Effector memory CD4-positive, alpha-beta T cell (primary cell): ENCODE data around the gene KRTAP20-1.

ENCODE experiments used
- DNase-seq, 3 donors: peaks; one replicate each; pipeline ENCODE4 v3.0.0-alpha.2; 2020
- H3K27ac ChIP-seq: 2 replicates; pipeline ENCODE4 v1.7.0; 2013; ENCODE audit warnings: mild to moderate bottlenecking, low read length, moderate library complexity; ENCODE audit not compliant: insufficient read depth, poor library complexity, severe bottlenecking
- H3K27me3 ChIP-seq: replicated peaks from 2 replicates; pipeline ENCODE4 v1.7.0; 2013; ENCODE audit warnings: mild to moderate bottlenecking, low read length; ENCODE audit not compliant: insufficient read depth, control insufficient read depth, poor library complexity, severe bottlenecking
- H3K36me3 ChIP-seq: 2 replicates; pipeline ENCODE4 v1.7.0; 2013; ENCODE audit warnings: mild to moderate bottlenecking, low read length, moderate library complexity; ENCODE audit not compliant: control insufficient read depth, insufficient read depth
- H3K4me1 ChIP-seq: 2 replicates; pipeline ENCODE4 v1.7.0; 2013; ENCODE audit warnings: low read length, mild to moderate bottlenecking; ENCODE audit not compliant: control insufficient read depth, insufficient read depth, poor library complexity, severe bottlenecking
- H3K4me3 ChIP-seq: 2 replicates; pipeline ENCODE4 v1.7.0; 2013; ENCODE audit warnings: low read length, low read depth, mild to moderate bottlenecking; ENCODE audit not compliant: insufficient read depth, poor library complexity, severe bottlenecking
- H3K9me3 ChIP-seq: 2 replicates; pipeline ENCODE4 v1.7.0; 2013; ENCODE audit warnings: mild to moderate bottlenecking, low read length, moderate library complexity; ENCODE audit not compliant: control insufficient read depth

The KRTAP20-1 gene

GRCh38 chr21:30634906-30635305 lies 18.7 kb downstream of the KRTAP20-1 start, which contains the start of gene KRTAP20-2:
KRTAP20-2 (plus strand) TSS chr21:30635206; CDS start chr21:30635264, 58 bp downstream.
- H3K36me3 ChIP-seq, result no peaks in the 10 kb centered on the region
- H3K9me3 ChIP-seq, result no peaks in the 10 kb centered on the region
- no peak for DNase-seq
- no peaks in the 10 kb centered on the region for H3K27me3 ChIP-seq
- H3K4me3 ChIP-seq, result no peak within 1 kb of the TSS
- H3K27ac ChIP-seq, result no peak within 1 kb of the TSS
- no peaks in the 10 kb centered on the region for H3K4me1 ChIP-seq

GRCh38 chr21:30638686-30639085 lies 22.5 kb downstream of the KRTAP20-1 start:
- no peak overlapping the region for H3K27ac ChIP-seq
- DNase-seq, result no peak
- no peaks in the 10 kb centered on the region for H3K9me3 ChIP-seq
- H3K27me3 ChIP-seq, result no peaks in the 10 kb centered on the region
- no peaks in the 10 kb centered on the region for H3K36me3 ChIP-seq
- no peak overlapping the region for H3K4me3 ChIP-seq
- H3K4me1 ChIP-seq, result no peaks in the 10 kb centered on the region

GRCh38 chr21:30642564-30642963 lies 26.3 kb downstream of the KRTAP20-1 start, which contains the start of gene KRTAP20-3:
KRTAP20-3 (plus strand) TSS chr21:30642864.
- no peak within 1 kb of the TSS for H3K27ac ChIP-seq
- no peak for DNase-seq

GRCh38 chr21:30646904-30647414 lies 30.7 kb downstream of the KRTAP20-1 start:
- H3K27me3 ChIP-seq, result no peaks in the 10 kb centered on the region
- H3K4me1 ChIP-seq, result no peaks in the 10 kb centered on the region
- no peak overlapping the region for H3K27ac ChIP-seq
- no peak overlapping the region for H3K4me3 ChIP-seq
- no peaks in the 10 kb centered on the region for H3K36me3 ChIP-seq
- no peaks in the 10 kb centered on the region for H3K9me3 ChIP-seq
- no peak for DNase-seq

More at GRCh38 chr21:30642564-30642963, 26.3 kb downstream of the KRTAP20-1 start, which contains the start of gene KRTAP20-3:
- Histone ChIP-seq H3K27me3 (no peaks in the 10 kb centered on the region), H3K4me3 (no peak within 1 kb of the TSS), H3K4me1 (no peaks in the 10 kb centered on the region), H3K9me3 (no peaks in the 10 kb centered on the region), H3K36me3 (no peaks in the 10 kb centered on the region)

- Histone ChIP-seq H3K4me3 (no peak overlapping the region), H3K4me1 (no peaks in the 10 kb centered on the region), H3K27ac (no peak overlapping the region), H3K9me3 (no peaks in the 10 kb centered on the region), H3K36me3 (no peaks in the 10 kb centered on the region), H3K27me3 (no peaks in the 10 kb centered on the region)
- no peak for DNase-seq
Observed at GRCh38 chr21:30652891-30653290, 36.7 kb downstream of the KRTAP20-1 start.
